BE2C (cell line): Measurements from ENCODE around the gene STXBP5L.

ENCODE experiments used
- DNase-seq: peaks from one replicate; pipeline ENCODE4 v3.0.0-alpha.2; 2020
- H3K27me3 ChIP-seq: fragments of 250-450 bp; sonication (Bioruptor Pico); 2 replicates; pipeline ENCODE4 v1.5.1; 2020; ENCODE audit warnings: mild to moderate bottlenecking
- H3K36me3 ChIP-seq: fragments of 250-450 bp; sonication (Bioruptor Pico); 2 replicates; pipeline ENCODE4 v1.5.1; 2020; ENCODE audit warnings: mild to moderate bottlenecking
- H3K4me1 ChIP-seq: fragments of 250-450 bp; sonication (Bioruptor Pico); 2 replicates; pipeline ENCODE4 v1.5.1; 2020
- H3K4me3 ChIP-seq: 2 replicates; pipeline ENCODE4 v1.5.1; 2011; ENCODE audit warnings: low read depth, low read length
- H3K9me3 ChIP-seq: fragments of 250-450 bp; sonication (Bioruptor Pico); 2 replicates; pipeline ENCODE4 v1.5.1; 2020
- CTCF ChIP-seq: IDR thresholded peaks from 2 replicates; pipeline ENCODE4 v1.5.1; 2012; ENCODE audit warnings: mild to moderate bottlenecking, low read depth, low read length

Gene STXBP5L

GRCh38 chr3:120909602-120909878, 1.5 kb downstream of the STXBP5L start:
- Histone ChIP-seq H3K27me3 (peaks cover 66% of the 10 kb centered on the region), H3K4me3 (no peak overlapping the region), H3K36me3 (no peaks in the 10 kb centered on the region), H3K4me1 (no peaks in the 10 kb centered on the region), H3K9me3 (no peaks in the 10 kb centered on the region)
- no peak for DNase-seq
- TF ChIP-seq CTCF, result no peak

- no peak for DNase-seq
- H3K4me3 ChIP-seq, result no peak overlapping the region
- no peaks in the 10 kb centered on the region for H3K4me1 ChIP-seq
- no peaks in the 10 kb centered on the region for H3K9me3 ChIP-seq
- no peaks in the 10 kb centered on the region for H3K36me3 ChIP-seq
- TF ChIP-seq CTCF, result no peak
- no peaks in the 10 kb centered on the region for H3K27me3 ChIP-seq
Observed at GRCh38 chr3:120926146-120926545, 18.1 kb downstream of the STXBP5L start.

DNA sequence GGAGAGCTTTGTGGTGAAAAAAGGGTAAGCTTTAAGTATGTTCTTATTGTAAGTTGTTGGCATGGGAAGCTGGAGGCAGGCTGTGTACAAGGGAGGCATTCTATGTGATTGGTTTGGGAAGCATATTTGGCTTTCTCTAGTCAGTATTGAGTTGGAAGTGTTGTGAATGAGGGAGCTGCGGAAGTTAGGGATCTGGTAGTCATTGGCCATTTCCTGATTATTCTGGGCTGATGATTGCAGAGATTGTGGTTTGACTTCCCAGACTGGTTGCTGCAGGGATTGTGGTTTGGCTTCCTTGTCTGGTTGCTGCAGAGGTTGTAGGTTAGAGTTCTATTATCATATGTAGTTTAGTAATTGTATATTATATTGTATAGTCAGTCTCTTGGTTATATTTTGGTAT, 21.0 kb downstream of the STXBP5L start:
- Histone ChIP-seq H3K4me1 (no peaks in the 10 kb centered on the region), H3K27me3 (no peaks in the 10 kb centered on the region), H3K9me3 (no peaks in the 10 kb centered on the region), H3K36me3 (no peaks in the 10 kb centered on the region), H3K4me3 (no peak overlapping the region)
- no peak for DNase-seq
- TF ChIP-seq CTCF, result no peak

DNA sequence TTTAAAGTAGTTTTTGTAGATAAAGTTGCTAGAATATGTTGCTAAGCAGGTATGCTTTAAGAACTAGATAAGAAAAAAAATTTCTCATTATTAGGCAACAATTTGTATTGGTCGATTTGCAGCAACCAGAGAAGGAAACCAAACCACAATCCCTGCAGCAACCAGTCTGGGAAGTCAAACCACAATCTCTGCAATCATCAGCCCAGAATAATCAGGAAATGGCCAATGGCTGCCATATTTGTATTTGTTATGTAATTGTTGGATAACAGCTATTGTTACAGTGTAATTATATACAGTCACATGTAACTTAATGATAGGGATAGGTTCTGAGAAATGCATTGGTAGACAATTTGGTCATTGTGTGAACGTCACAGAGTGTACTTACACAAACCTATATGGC, 23.6 kb downstream of the STXBP5L start:
- no peaks in the 10 kb centered on the region for H3K36me3 ChIP-seq
- H3K4me1 ChIP-seq, result no peaks in the 10 kb centered on the region
- no peak overlapping the region for H3K4me3 ChIP-seq
- DNase-seq, result no peak
- H3K9me3 ChIP-seq, result no peaks in the 10 kb centered on the region
- no peak for TF ChIP-seq CTCF
- no peaks in the 10 kb centered on the region for H3K27me3 ChIP-seq

DNA sequence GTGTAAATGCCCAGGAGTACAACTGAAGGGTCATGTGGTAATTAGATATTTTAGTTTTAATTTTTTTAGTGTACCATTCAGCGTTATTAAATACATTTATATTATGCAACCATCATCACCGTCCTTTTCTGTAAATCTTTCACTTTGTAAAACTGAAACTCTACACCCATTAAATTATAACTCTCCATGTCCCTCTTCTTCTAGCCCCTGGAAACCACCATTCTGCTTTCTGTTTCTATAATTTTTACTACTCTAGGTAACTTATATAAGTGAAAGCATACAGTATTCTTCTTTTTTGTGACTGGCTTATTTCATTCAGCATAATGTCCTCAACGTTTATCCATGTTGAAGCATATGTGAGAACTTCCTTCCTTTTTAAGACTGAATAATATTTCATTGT, 48.1 kb downstream of the STXBP5L start:
- H3K4me1 ChIP-seq, result no peaks in the 10 kb centered on the region
- no peak for TF ChIP-seq CTCF
- H3K27me3 ChIP-seq, result no peaks in the 10 kb centered on the region
- no peak for DNase-seq
- no peaks in the 10 kb centered on the region for H3K36me3 ChIP-seq
- no peak overlapping the region for H3K4me3 ChIP-seq
- no peaks in the 10 kb centered on the region; the same call in 1 of the 2 replicates for H3K9me3 ChIP-seq

- no peak for DNase-seq
- Histone ChIP-seq H3K36me3 (no peaks in the 10 kb centered on the region), H3K4me1 (no peaks in the 10 kb centered on the region), H3K9me3 (no peaks in the 10 kb centered on the region), H3K4me3 (no peak overlapping the region), H3K27me3 (no peaks in the 10 kb centered on the region)
- TF ChIP-seq CTCF, result no peak
Observed at GRCh38 chr3:120982608-120983320, 74.8 kb downstream of the STXBP5L start.
